K562 (cell line): Measurements from ENCODE around the gene TGFBR2. TPM values are rescaled to one million over a fixed set of nuclear protein-coding genes. Genes with fewer than 3 reads are reported as not detected.

Experiments
- ELF4 ChIP-seq: fragments of 450-650 bp; formaldehyde crosslinking; IDR thresholded peaks from 2 replicates; pipeline ENCODE4 v1.4.0; 2022; ENCODE audit warnings: missing genetic modification characterization
- FOXK1 ChIP-seq: sonication (generic); formaldehyde crosslinking; IDR thresholded peaks from 2 replicates; pipeline ENCODE4 v1.8.0; 2022; ENCODE audit warnings: missing genetic modification reagents, mild to moderate bottlenecking, borderline replicate concordance
- GTF2A2 ChIP-seq: IDR thresholded peaks from 2 replicates; pipeline ENCODE4 v1.6.1; 2016; ENCODE audit warnings: mild to moderate bottlenecking, missing genetic modification characterization, missing compliant biosample characterization
- HMG20A ChIP-seq: fragments of 450-650 bp; formaldehyde crosslinking; conservative IDR thresholded peaks from 2 replicates; pipeline ENCODE4 v1.4.0; 2020; ENCODE audit warnings: mild to moderate bottlenecking, mixed read lengths
- NFATC3 ChIP-seq: fragments of 450-650 bp; IDR thresholded peaks from 2 replicates; pipeline ENCODE4 v1.6.1; 2017; ENCODE audit warnings: mild to moderate bottlenecking
- POLR3A ChIP-seq: IDR thresholded peaks from 2 replicates; pipeline ENCODE4 v1.6.1; 2011; ENCODE audit warnings: borderline replicate concordance, mild to moderate bottlenecking, moderate library complexity; ENCODE audit not compliant: insufficient read length, insufficient read depth; ENCODE audit errors: extremely low read depth
- RB1 ChIP-seq: fragments of 450-650 bp; IDR thresholded peaks from 2 replicates; pipeline ENCODE4 v1.6.1; 2017; ENCODE audit warnings: low read depth, mild to moderate bottlenecking
- RUNX1 ChIP-seq: sonication (generic); IDR thresholded peaks from 2 replicates; pipeline ENCODE4 v1.6.1; 2016; ENCODE audit warnings: antibody characterized with exemption, low read depth
- SMAD3 ChIP-seq: fragments of 450-650 bp; formaldehyde crosslinking; conservative IDR thresholded peaks from 2 replicates; pipeline ENCODE4 v1.4.0; 2020; ENCODE audit warnings: mild to moderate bottlenecking
- XRCC3 ChIP-seq: fragments of 450-650 bp; IDR thresholded peaks from 2 replicates; pipeline ENCODE4 v1.6.1; 2017; ENCODE audit warnings: mild to moderate bottlenecking, moderate library complexity
- ZBTB43 ChIP-seq: sonication (generic); formaldehyde crosslinking; IDR thresholded peaks from 2 replicates; pipeline ENCODE4 v1.8.0; 2023; ENCODE audit warnings: mild to moderate bottlenecking, missing genetic modification reagents
- ZKSCAN1 ChIP-seq: fragments of 150-350 bp; IDR thresholded peaks from 2 replicates; pipeline ENCODE4 v1.6.1; 2016; ENCODE audit warnings: low read depth, low read length
- polyA plus RNA-seq, 8 experiments: library from polyadenylated mRNA; depleted of rRNA in 4 of 8; stranded (reverse) in 5 of 8; unstranded in 3 of 8; fragments of >200 nt; fragmentation: Nextera tagmentation in 2 of 8; fragmentation: Illumina TruSeq in 1 of 8; extraction: Ambion mirVana in 2 of 8; extraction: Trizol in 1 of 8; gene quantifications; 2 replicates each; pipeline versions ENCODE4 v1.2.1 to v1.2.3, GENCODE V29; 2011 to 2014; ENCODE audit warnings: inconsistent platforms in 1 of 8, missing spikeins in 1 of 8
- total RNA-seq, 7 experiments: library from RNA; depleted of rRNA in 6 of 7; stranded (reverse); fragments of >200 nt in 6 of 7; fragmentation: Illumina TruSeq in 2 of 7; extraction: Trizol in 2 of 7; gene quantifications; 2 replicates each; pipeline versions ENCODE4 v1.2.1 to v1.2.3, GENCODE V29; 2011 to 2021; ENCODE audit warnings: low replicate concordance in 1 of 7
- TF ChIP-seq, protein P1 (sequence below): fragments of 250-450 bp; sonication (Bioruptor Pico); IDR thresholded peaks from 2 replicates; pipeline ENCODE4 v1.5.0; 2021; ENCODE audit warnings: mild to moderate bottlenecking, moderate library complexity
- TF ChIP-seq, protein P2 (sequence below): sonication (generic); formaldehyde crosslinking; IDR thresholded peaks from 2 replicates; pipeline ENCODE4 v1.9.0; 2022; ENCODE audit warnings: mild to moderate bottlenecking, missing genetic modification reagents
- TF ChIP-seq, protein P3 (sequence below), 2 experiments: fragments of 450-650 bp in 1 of 2; sonication (generic) in 1 of 2; formaldehyde crosslinking in 1 of 2; IDR thresholded peaks; 2 replicates each; pipeline versions ENCODE4 v1.7.1 to v1.9.0; 2016 to 2022; ENCODE audit warnings: inconsistent platforms in 1 of 2, mild to moderate bottlenecking in 1 of 2, missing genetic modification reagents in 1 of 2

The TGFBR2 gene
- total and polyA plus RNA-seq, 9 of the 15 experiments (the other 6 are each of a cell fraction or from before 2014, with no cell fraction given), result 0.11 to 0.84 (median 0.24) TPM

GRCh38 chr3:30664884-30665283 is 58.5 kb downstream of the TGFBR2 start (continued):
- TF ChIP-seq, protein P1, sequence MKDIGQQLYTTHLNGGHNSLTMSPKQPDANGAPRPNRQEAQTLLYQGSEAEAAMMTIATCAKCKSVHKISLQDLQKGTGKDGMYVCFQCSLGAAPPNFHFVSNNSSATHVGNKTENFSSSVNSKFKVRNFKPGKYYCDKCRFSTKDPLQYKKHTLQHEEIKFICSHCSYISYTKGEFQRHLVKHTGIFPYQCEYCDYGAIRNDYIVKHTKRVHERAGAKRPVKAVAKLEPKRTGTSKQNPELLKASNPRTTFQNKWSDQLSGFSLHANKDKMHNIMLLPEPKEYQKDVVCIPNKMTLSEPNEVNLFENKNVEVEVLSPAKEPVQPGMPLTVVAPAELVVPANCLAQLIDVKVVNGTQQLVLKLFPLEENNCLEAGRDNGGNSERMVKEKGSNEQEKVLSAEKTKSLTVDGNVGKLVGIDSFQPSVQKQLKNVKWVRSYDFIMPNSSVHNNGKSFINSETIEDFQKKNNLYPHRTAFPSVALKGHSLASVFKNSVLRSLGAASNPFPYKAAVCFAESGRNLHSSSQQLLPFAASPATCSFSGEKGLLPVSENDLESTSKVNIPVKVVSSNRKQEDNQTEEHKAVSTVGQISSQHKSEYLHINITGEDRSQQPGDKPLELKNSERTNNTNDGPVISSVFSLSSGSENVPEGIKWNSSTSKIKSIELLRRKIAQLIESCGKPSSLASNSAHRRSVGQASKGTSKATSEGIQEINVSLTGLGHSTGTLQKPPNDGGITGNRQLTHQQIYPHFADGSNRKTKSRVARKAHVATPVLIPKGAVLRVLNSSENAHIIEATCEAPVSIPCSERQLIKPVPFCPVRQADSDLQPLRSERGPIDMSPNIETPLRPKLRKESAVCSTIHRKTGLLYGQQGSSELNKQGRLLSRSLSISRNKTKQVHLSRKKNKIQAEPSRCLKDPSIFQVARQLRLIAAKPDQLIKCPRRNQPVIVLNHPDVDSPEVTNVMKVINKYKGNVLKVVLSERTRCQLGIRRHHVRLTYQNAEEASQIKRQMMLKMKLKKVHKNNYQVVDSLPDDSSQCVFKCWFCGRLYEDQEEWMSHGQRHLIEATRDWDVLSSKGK (CRISPR knock-in tag), result no peak
- TF ChIP-seq ZKSCAN1, result no peak
- no peak for TF ChIP-seq GTF2A2 (tag)
- TF ChIP-seq HMG20A (CRISPR knock-in tag), result no peak
- TF ChIP-seq RB1, result no peak
- no peak for TF ChIP-seq POLR3A
- TF ChIP-seq, protein P2, sequence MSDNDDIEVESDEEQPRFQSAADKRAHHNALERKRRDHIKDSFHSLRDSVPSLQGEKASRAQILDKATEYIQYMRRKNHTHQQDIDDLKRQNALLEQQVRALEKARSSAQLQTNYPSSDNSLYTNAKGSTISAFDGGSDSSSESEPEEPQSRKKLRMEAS, result no peak
- TF ChIP-seq ELF4 (CRISPR knock-in tag), result no peak
- no peak for TF ChIP-seq ZBTB43 (CRISPR knock-in tag)
- TF ChIP-seq XRCC3, result no peak
- TF ChIP-seq NFATC3, result no peak
- no peak for TF ChIP-seq FOXK1 (CRISPR knock-in tag)
- TF ChIP-seq, protein P3, sequence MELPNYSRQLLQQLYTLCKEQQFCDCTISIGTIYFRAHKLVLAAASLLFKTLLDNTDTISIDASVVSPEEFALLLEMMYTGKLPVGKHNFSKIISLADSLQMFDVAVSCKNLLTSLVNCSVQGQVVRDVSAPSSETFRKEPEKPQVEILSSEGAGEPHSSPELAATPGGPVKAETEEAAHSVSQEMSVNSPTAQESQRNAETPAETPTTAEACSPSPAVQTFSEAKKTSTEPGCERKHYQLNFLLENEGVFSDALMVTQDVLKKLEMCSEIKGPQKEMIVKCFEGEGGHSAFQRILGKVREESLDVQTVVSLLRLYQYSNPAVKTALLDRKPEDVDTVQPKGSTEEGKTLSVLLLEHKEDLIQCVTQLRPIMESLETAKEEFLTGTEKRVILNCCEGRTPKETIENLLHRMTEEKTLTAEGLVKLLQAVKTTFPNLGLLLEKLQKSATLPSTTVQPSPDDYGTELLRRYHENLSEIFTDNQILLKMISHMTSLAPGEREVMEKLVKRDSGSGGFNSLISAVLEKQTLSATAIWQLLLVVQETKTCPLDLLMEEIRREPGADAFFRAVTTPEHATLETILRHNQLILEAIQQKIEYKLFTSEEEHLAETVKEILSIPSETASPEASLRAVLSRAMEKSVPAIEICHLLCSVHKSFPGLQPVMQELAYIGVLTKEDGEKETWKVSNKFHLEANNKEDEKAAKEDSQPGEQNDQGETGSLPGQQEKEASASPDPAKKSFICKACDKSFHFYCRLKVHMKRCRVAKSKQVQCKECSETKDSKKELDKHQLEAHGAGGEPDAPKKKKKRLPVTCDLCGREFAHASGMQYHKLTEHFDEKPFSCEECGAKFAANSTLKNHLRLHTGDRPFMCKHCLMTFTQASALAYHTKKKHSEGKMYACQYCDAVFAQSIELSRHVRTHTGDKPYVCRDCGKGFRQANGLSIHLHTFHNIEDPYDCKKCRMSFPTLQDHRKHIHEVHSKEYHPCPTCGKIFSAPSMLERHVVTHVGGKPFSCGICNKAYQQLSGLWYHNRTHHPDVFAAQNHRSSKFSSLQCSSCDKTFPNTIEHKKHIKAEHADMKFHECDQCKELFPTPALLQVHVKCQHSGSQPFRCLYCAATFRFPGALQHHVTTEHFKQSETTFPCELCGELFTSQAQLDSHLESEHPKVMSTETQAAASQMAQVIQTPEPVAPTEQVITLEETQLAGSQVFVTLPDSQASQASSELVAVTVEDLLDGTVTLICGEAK (IDR thresholded peaks at IDR 0.05), result no peak
- TF ChIP-seq, protein P3 (CRISPR knock-in tag; IDR thresholded peaks at IDR 0.05), result no peak
- no peak for TF ChIP-seq SMAD3 (CRISPR knock-in tag)
- no peak for TF ChIP-seq RUNX1
